WTC11 (cell line): ENCODE data around the gene MKS1. TPM values are rescaled to one million over a fixed set of nuclear protein-coding genes. Genes with fewer than 3 reads are reported as not detected.

Source experiments
- ATAC-seq: fragments of 200-7000 bp; cut with Tn5 transposase; 2 replicates; pipeline ENCODE4 v1.10.0; 2021; ENCODE audit warnings: mild to moderate bottlenecking, moderate library complexity
- CTCF ChIA-PET: fragments of 300-600 bp; sonication (Branson Sonifier 250); formaldehyde crosslinking; loops from one replicate; lab custom pipeline; 2021; ENCODE audit warnings: antibody characterized with exemption; lab: Charles Lee
- POLR2A ChIA-PET: fragments of 350-600 bp; sonication (Branson Sonifier 250); formaldehyde crosslinking; loops from one replicate; lab custom pipeline; 2021; ENCODE audit warnings: antibody characterized with exemption; lab: Charles Lee
- DNase-seq: peaks from one replicate; pipeline ENCODE4 v3.0.0; 2021; ENCODE audit warnings: low spot score
- H3K27ac Mint-ChIP-seq: 2 replicates; pipeline ENCODE4 v1.8.0; 2021; ENCODE audit warnings: mixed read lengths
- H3K27me3 Mint-ChIP-seq: 2 replicates; pipeline ENCODE4 v1.8.0; 2021; ENCODE audit warnings: low read depth, mild to moderate bottlenecking, moderate library complexity, mixed read lengths
- H3K36me3 Mint-ChIP-seq: 2 replicates; pipeline ENCODE4 v1.8.0; 2021; ENCODE audit warnings: mixed read lengths
- H3K4me1 Mint-ChIP-seq: 2 replicates; pipeline ENCODE4 v1.8.0; 2022; ENCODE audit warnings: mixed read lengths
- H3K4me3 Mint-ChIP-seq: 2 replicates; pipeline ENCODE4 v1.8.0; 2021; ENCODE audit warnings: mild to moderate bottlenecking, moderate library complexity, mixed read lengths
- H3K9me3 Mint-ChIP-seq: 2 replicates; pipeline ENCODE4 v1.8.0; 2021; ENCODE audit warnings: mixed read lengths
- AFF4 ChIP-seq: sonication (generic); formaldehyde crosslinking; IDR thresholded peaks from 2 replicates; pipeline ENCODE4 v1.8.1; 2023; ENCODE audit warnings: mild to moderate bottlenecking, missing genetic modification reagents, borderline replicate concordance
- AR ChIP-seq: fragments of 250-450 bp; sonication (Bioruptor Pico); IDR thresholded peaks from 2 replicates; pipeline ENCODE4 v1.9.0; 2021; ENCODE audit warnings: mild to moderate bottlenecking
- ATF1 ChIP-seq: sonication (generic); formaldehyde crosslinking; IDR thresholded peaks from 2 replicates; pipeline ENCODE4 v1.8.1; 2023; ENCODE audit warnings: mild to moderate bottlenecking, moderate library complexity, missing genetic modification reagents
- E2F4 ChIP-seq: sonication (generic); formaldehyde crosslinking; IDR thresholded peaks from 2 replicates; pipeline ENCODE4 v1.8.1; 2022; ENCODE audit warnings: low read depth, mild to moderate bottlenecking, moderate library complexity, missing genetic modification reagents, borderline replicate concordance
- GABPB1 ChIP-seq: sonication (generic); formaldehyde crosslinking; IDR thresholded peaks from 2 replicates; pipeline ENCODE4 v1.8.1; 2023; ENCODE audit warnings: mild to moderate bottlenecking, missing genetic modification reagents
- HMGXB4 ChIP-seq: sonication (generic); formaldehyde crosslinking; IDR thresholded peaks from 2 replicates; pipeline ENCODE4 v1.8.1; 2023; ENCODE audit warnings: mild to moderate bottlenecking, moderate library complexity, missing genetic modification reagents
- IRF1 ChIP-seq: sonication (generic); formaldehyde crosslinking; IDR thresholded peaks from 2 replicates; pipeline ENCODE4 v1.8.0; 2023; ENCODE audit warnings: missing genetic modification reagents
- MXD4 ChIP-seq: fragments of 250-450 bp; sonication (Bioruptor Pico); IDR thresholded peaks from 2 replicates; pipeline ENCODE4 v1.8.0; 2021; ENCODE audit warnings: mild to moderate bottlenecking, moderate library complexity, borderline replicate concordance
- PRDM15 ChIP-seq: sonication (generic); formaldehyde crosslinking; IDR thresholded peaks from 2 replicates; pipeline ENCODE4 v1.8.0; 2022; ENCODE audit warnings: missing genetic modification reagents
- PRRX2 ChIP-seq: fragments of 250-450 bp; sonication (Bioruptor Pico); IDR thresholded peaks from 2 replicates; pipeline ENCODE4 v1.8.0; 2021; ENCODE audit warnings: mild to moderate bottlenecking
- STAT6 ChIP-seq: sonication (generic); formaldehyde crosslinking; conservative IDR thresholded peaks from 2 replicates; pipeline ENCODE4 v1.8.1; 2023; ENCODE audit warnings: mild to moderate bottlenecking, low read depth, missing genetic modification reagents, moderate library complexity
- ZMAT4 ChIP-seq: fragments of 250-450 bp; sonication (Bioruptor Pico); IDR thresholded peaks from 2 replicates; pipeline ENCODE4 v1.9.0; 2021; ENCODE audit warnings: mild to moderate bottlenecking
- ZNF532 ChIP-seq: fragments of 250-450 bp; sonication (Bioruptor Pico); IDR thresholded peaks from 2 replicates; pipeline ENCODE4 v1.9.0; 2021; ENCODE audit warnings: mild to moderate bottlenecking, borderline replicate concordance
- total RNA-seq: library from RNA; stranded (reverse); gene quantifications from 3 replicates; pipeline ENCODE4 v1.2.3, GENCODE V29; 2021

The MKS1 gene
- total RNA-seq, 1 experiment from 2014 or later = 24.2 TPM

- ChIA-PET CTCF (interaction anchor here (2.3 kb wide), 1 partner anchor 46 kb away, joined by 16 read pairs; no protein-coding TSS in a partner anchor), POLR2A (no interaction called here)
- no peak for ATAC-seq
- peaks cover 5% of the 10 kb centered on the region for H3K36me3 Mint-ChIP-seq
- H3K27ac Mint-ChIP-seq = no peak overlapping the region
- no peak overlapping the region for H3K4me3 Mint-ChIP-seq
- no peak for DNase-seq
- TF ChIP-seq PRDM15 = no peak
- no peak for TF ChIP-seq PRRX2 (CRISPR knock-in tag)
- no peak for TF ChIP-seq STAT6 (CRISPR knock-in tag)
- no peak for TF ChIP-seq AFF4 (CRISPR knock-in tag)
- TF ChIP-seq ZNF532 (CRISPR knock-in tag) = no peak
- TF ChIP-seq AR (CRISPR knock-in tag) = no peak
- TF ChIP-seq GABPB1 (CRISPR knock-in tag) = no peak
- TF ChIP-seq HMGXB4 (CRISPR knock-in tag) = no peak
- no peak for TF ChIP-seq MXD4 (CRISPR knock-in tag)
- TF ChIP-seq ATF1 = no peak
- no peak for TF ChIP-seq E2F4 (CRISPR knock-in tag)
- no peak for TF ChIP-seq ZMAT4
- no peak for TF ChIP-seq IRF1 (CRISPR knock-in tag)
- peaks cover 89% of the 10 kb centered on the region for H3K27me3 Mint-ChIP-seq
- peaks cover 7% of the 10 kb centered on the region for H3K9me3 Mint-ChIP-seq
- H3K4me1 Mint-ChIP-seq = peaks cover 11% of the 10 kb centered on the region
Observed at GRCh38 chr17:58246104-58246740, 27.2 kb upstream of the MKS1 start.
